ENCODE measurements around the gene STUM. TPM values are rescaled to one million over a fixed set of nuclear protein-coding genes. Genes with fewer than 3 reads are reported as not detected.
A peak's percentile ranks its signal among the peaks of the same experiment; 100 is the strongest.

STUM gene
- total RNA-seq, 1 donor from 2014 or later, result 0.83 TPM

DNA sequence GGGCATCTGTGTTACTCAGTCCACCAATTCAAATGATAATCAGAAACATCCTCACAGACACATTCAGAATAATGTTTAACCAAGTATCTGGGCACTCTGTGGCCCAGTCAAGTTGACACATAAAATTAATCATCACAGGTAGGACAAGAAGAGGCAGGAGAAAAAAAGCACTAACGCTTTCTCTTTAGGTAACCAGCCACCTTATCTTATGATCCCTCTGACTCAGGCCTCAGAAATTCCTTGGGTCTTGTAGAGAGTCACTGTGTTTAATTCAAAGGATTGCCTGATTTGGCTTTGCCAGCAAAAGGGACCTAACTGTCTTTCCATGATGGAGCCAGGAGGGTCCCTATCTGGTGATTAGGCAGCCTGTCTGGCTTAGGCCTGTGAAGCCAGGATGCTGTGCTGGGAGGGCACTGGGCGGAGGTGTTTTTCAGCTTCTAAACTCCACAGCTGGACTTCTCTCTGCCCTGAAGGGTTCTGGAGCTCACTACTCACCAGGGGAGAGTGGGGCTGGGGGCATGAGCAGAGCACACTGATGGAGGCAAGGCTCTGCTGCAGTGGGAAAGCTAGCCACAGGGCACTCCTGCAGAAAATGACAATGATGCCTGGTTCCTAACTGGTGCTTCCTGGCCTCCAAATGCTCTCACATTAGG is 36.4 kb upstream of the STUM start:
- no peak overlapping the region for H3K27ac ChIP-seq
- TF ChIP-seq, protein P1, sequence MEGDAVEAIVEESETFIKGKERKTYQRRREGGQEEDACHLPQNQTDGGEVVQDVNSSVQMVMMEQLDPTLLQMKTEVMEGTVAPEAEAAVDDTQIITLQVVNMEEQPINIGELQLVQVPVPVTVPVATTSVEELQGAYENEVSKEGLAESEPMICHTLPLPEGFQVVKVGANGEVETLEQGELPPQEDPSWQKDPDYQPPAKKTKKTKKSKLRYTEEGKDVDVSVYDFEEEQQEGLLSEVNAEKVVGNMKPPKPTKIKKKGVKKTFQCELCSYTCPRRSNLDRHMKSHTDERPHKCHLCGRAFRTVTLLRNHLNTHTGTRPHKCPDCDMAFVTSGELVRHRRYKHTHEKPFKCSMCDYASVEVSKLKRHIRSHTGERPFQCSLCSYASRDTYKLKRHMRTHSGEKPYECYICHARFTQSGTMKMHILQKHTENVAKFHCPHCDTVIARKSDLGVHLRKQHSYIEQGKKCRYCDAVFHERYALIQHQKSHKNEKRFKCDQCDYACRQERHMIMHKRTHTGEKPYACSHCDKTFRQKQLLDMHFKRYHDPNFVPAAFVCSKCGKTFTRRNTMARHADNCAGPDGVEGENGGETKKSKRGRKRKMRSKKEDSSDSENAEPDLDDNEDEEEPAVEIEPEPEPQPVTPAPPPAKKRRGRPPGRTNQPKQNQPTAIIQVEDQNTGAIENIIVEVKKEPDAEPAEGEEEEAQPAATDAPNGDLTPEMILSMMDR (IDR thresholded peaks at IDR 0.05), result no peak
- no peak overlapping the region for H3K4me3 ChIP-seq
- no peaks in the 10 kb centered on the region for H3K9me3 ChIP-seq
- no peaks in the 10 kb centered on the region for H3K4me1 ChIP-seq
- DNase-seq, result no peak
- no peak for ATAC-seq
- intact Hi-C loops (cut with DNase I), result no loop called here
- no peaks in the 10 kb centered on the region for H3K27me3 ChIP-seq (ENCODE audit: low read depth)
- no peaks in the 10 kb centered on the region for H3K36me3 ChIP-seq

DNA sequence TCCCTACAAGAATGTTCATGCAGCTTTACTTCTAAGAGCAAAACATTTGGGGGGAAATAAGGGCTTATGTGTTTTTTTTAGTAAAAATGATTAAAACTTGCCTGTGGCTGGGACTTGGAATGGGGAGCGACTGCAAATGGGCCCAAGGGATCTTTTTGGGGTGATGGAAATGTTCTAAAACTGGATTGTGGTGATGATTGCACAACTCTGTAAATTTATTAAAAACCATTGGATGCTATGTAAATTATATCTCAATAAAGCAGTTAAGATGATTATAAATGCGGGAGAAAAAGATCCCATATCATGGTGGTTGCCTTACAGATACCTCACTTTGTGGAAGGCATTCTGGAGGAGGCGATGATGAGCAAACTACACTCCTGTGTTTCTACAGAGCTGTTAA is 30.2 kb upstream of the STUM start:
- intact Hi-C loops (cut with DNase I), result no loop called here
- H3K9me3 ChIP-seq, result no peaks in the 10 kb centered on the region
- ATAC-seq, result no peak
- H3K27ac ChIP-seq, result no peak overlapping the region
- no peak for DNase-seq
- H3K27me3 ChIP-seq (ENCODE audit: low read depth), result peaks cover 10% of the 10 kb centered on the region
- TF ChIP-seq, protein P1 (IDR thresholded peaks at IDR 0.05), result no peak
- H3K4me3 ChIP-seq, result no peak overlapping the region
- H3K4me1 ChIP-seq, result no peaks in the 10 kb centered on the region
- H3K36me3 ChIP-seq, result no peaks in the 10 kb centered on the region

DNA sequence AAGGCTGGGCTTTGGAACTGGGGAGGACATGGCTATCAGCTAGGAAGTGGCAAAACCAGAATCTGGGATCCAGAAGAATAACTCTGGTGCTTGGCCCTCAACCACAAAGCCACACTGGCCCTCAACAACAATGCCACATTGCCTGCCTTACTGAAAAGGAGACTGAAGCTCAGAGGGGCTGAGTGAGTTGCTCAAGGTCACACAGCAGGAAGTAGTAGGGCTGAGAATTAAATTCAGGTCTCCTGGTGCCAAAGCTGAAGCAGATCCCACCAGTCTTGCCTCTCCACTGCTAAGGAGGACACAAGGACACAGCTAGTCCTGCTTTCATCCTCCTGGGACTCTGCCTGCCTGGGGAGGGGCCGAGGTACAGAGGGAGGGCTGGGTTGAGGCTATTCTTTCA is 29.4 kb upstream of the STUM start:
- no peak overlapping the region for H3K27ac ChIP-seq
- no peaks in the 10 kb centered on the region for H3K4me1 ChIP-seq
- no peak overlapping the region for H3K4me3 ChIP-seq
- DNase-seq, result no peak
- intact Hi-C loops (cut with DNase I), result no loop called here
- H3K27me3 ChIP-seq (ENCODE audit: low read depth), result peaks cover 10% of the 10 kb centered on the region
- no peak for ATAC-seq
- no peaks in the 10 kb centered on the region for H3K36me3 ChIP-seq
- no peaks in the 10 kb centered on the region for H3K9me3 ChIP-seq
- TF ChIP-seq, protein P1 (IDR thresholded peaks at IDR 0.05), result no peak

DNA sequence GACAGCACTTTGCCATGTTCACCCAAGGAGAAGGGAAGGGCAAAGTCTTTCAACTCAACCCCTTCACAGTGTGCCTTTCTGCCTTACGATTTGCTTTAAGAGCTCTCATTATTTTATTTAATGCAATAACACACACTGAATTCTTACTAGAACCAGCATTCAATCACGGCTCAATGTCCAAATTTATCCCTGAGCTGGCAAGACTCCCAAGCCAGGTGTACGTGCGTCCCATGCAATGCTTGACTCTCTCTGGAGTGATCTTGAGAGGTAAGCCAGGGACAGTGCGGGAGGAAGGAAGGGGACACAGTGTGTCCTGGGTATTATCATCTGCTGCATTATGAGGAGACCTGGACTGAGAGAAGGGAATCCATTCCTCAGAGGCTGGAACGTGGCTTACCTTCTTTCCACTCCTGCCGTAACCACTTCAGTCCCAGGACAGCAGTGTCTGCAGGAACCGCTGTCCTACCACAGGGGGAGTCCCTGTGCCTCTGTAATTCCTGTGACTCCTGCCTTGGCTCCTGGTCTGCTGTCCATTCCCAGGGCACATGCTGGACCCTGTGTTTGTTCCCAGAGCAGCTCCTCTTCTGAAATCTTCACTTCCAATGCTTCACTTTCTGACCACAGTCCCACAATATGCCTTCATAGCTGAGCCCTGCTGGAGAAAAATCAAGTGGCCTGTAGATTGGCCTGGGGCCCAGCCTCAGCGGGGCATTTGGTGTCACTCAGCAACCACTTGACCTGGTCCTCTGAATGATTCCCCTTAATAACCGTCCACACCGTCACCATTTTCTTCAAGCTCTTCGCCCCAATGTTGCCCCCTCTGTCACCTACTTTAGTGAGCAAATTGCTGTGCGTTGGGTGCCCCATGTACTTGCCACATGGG is 28.6 kb upstream of the STUM start:
- Histone ChIP-seq H3K4me1 (no peaks in the 10 kb centered on the region), H3K27me3 (ENCODE audit: low read depth) (peaks cover 10% of the 10 kb centered on the region), H3K4me3 (no peak overlapping the region), H3K9me3 (no peaks in the 10 kb centered on the region), H3K36me3 (no peaks in the 10 kb centered on the region), H3K27ac (no peak overlapping the region)
- intact Hi-C loops (cut with DNase I), result no loop called here
- DNase-seq (no peak), ATAC-seq (peak; percentile 28 to 47)
- TF ChIP-seq, protein P1 (IDR thresholded peaks at IDR 0.05), result no peak

GRCh38 chr1:226520640-226521355 is 27.8 kb upstream of the STUM start:
- no peak overlapping the region for H3K27ac ChIP-seq
- ATAC-seq (no peak), DNase-seq (no peak)
- no peaks in the 10 kb centered on the region for H3K4me1 ChIP-seq
- H3K4me3 ChIP-seq, result no peak overlapping the region
- H3K27me3 ChIP-seq (ENCODE audit: low read depth), result peaks cover 10% of the 10 kb centered on the region
- no peaks in the 10 kb centered on the region for H3K9me3 ChIP-seq
- no peaks in the 10 kb centered on the region for H3K36me3 ChIP-seq
- intact Hi-C loops (cut with DNase I), result no loop called here
- TF ChIP-seq, protein P1 (IDR thresholded peaks at IDR 0.05), result no peak
